Hepatocyte (in vitro differentiated cells): ENCODE measurements around the gene SNAI3. TPM values are rescaled to one million over a fixed set of nuclear protein-coding genes. Genes with fewer than 3 reads are reported as not detected.

ENCODE experiments used
- DNase-seq: peaks from one replicate; pipeline ENCODE4 v3.0.0-alpha.2; 2016; ENCODE audit warnings: low spot score
- H2AFZ ChIP-seq: fragments of 200-600 bp; sonication (generic); 2 replicates; pipeline ENCODE4 v1.6.0; 2016; ENCODE audit warnings: antibody characterized with exemption, mild to moderate bottlenecking
- H3K27ac ChIP-seq: fragments of 200-600 bp; sonication (generic); 2 replicates; pipeline ENCODE4 v1.5.1; 2016; ENCODE audit warnings: mild to moderate bottlenecking
- H3K27me3 ChIP-seq: fragments of 200-600 bp; sonication (generic); 2 replicates; pipeline ENCODE4 v1.6.1; 2016
- H3K36me3 ChIP-seq: fragments of 200-600 bp; sonication (generic); replicated peaks from 2 replicates; pipeline ENCODE4 v1.5.1; 2016; ENCODE audit warnings: low read depth; ENCODE audit not compliant: insufficient read depth
- H3K4me1 ChIP-seq: fragments of 200-600 bp; sonication (generic); 2 replicates; pipeline ENCODE4 v1.5.1; 2016; ENCODE audit warnings: mild to moderate bottlenecking, moderate library complexity; ENCODE audit not compliant: insufficient read depth
- H3K4me2 ChIP-seq: fragments of 200-600 bp; sonication (generic); 2 replicates; pipeline ENCODE4 v1.6.0; 2016
- H3K4me3 ChIP-seq: fragments of 200-600 bp; sonication (generic); 2 replicates; pipeline ENCODE4 v1.5.1; 2016; ENCODE audit warnings: mild to moderate bottlenecking
- H3K79me2 ChIP-seq: fragments of 200-600 bp; sonication (generic); 2 replicates; pipeline ENCODE4 v1.6.0; 2017; ENCODE audit warnings: mild to moderate bottlenecking
- H3K9me2 ChIP-seq: fragments of 200-600 bp; sonication (generic); replicated peaks from 2 replicates; pipeline ENCODE4 v1.6.0; 2017; ENCODE audit warnings: mild to moderate bottlenecking; ENCODE audit not compliant: insufficient read depth
- H3K9me3 ChIP-seq: fragments of 200-600 bp; sonication (generic); 2 replicates; pipeline ENCODE4 v1.5.1; 2016; ENCODE audit warnings: low read depth, mild to moderate bottlenecking
- H4K20me1 ChIP-seq: fragments of 200-600 bp; sonication (generic); 2 replicates; pipeline ENCODE4 v1.6.0; 2016; ENCODE audit warnings: mild to moderate bottlenecking; ENCODE audit not compliant: insufficient read depth, poor library complexity, severe bottlenecking
- CTCF ChIP-seq: fragments of 200-600 bp; sonication (generic); IDR thresholded peaks from 2 replicates; pipeline ENCODE4 v1.5.1; 2016; ENCODE audit warnings: antibody characterized with exemption, mild to moderate bottlenecking; ENCODE audit not compliant: poor library complexity
- EZH2 ChIP-seq: fragments of 200-600 bp; sonication (generic); IDR thresholded peaks from 2 replicates; pipeline ENCODE4 v1.6.1; 2016; ENCODE audit warnings: antibody characterized with exemption, mild to moderate bottlenecking, borderline replicate concordance
- EZH2phosphoT487 ChIP-seq: fragments of 200-600 bp; sonication (generic); IDR thresholded peaks from one replicate; pipeline ENCODE4 v1.6.1; 2018; ENCODE audit warnings: antibody characterized with exemption, mild to moderate bottlenecking, low read depth, moderate library complexity; ENCODE audit not compliant: unreplicated experiment, severe bottlenecking
- WGBS: methylation state at CpG from one replicate; pipeline ENCODE4 v1.1.6; 2016; ENCODE audit warnings: low lambda C conversion rate; ENCODE audit errors: missing lambda C conversion rate; 5-methylcytosine and 5-hydroxymethylcytosine counted together
- polyA plus RNA-seq: library from polyadenylated mRNA; unstranded; fragments of >200 nt; fragmentation: Nextera tagmentation; extraction: Ambion mirVana; gene quantifications from 2 replicates; pipeline ENCODE4 v1.2.1, GENCODE V29; 2016
- total RNA-seq: library from RNA; depleted of rRNA; stranded (reverse); fragments of >200 nt; gene quantifications from 2 replicates; pipeline ENCODE4 v1.2.3, GENCODE V29; 2014

Gene SNAI3
- total and polyA plus RNA-seq, 2 experiments from 2014 or later: 1.7 to 5.0 TPM

GRCh38 chr16:88695753-88696152, 9.4 kb upstream of the SNAI3 start:
- Histone ChIP-seq H3K9me3 (no peaks in the 10 kb centered on the region), H3K4me1 (no peaks in the 10 kb centered on the region), H3K4me2 (no peak overlapping the region), H3K79me2 (no peaks in the 10 kb centered on the region), H3K36me3 (no peaks in the 10 kb centered on the region), H3K27ac (no peak overlapping the region), H3K27me3 (no peaks in the 10 kb centered on the region), H4K20me1 (no peaks in the 10 kb centered on the region), H2AFZ (no peak overlapping the region), H3K4me3 (no peak overlapping the region), H3K9me2 (no peaks in the 10 kb centered on the region)
- no peak for DNase-seq
- 95% methylated on average over 6 of the region's 7 CpGs for WGBS
- TF ChIP-seq CTCF: no peak
- no peak for TF ChIP-seq EZH2phosphoT487
- TF ChIP-seq EZH2: no peak

- no peak overlapping the region for H3K4me3 ChIP-seq
- TF ChIP-seq EZH2: no peak
- TF ChIP-seq CTCF: no peak
- no peak for TF ChIP-seq EZH2phosphoT487
- 90% methylated on average over 15 of the region's 15 CpGs for WGBS
- H3K27ac ChIP-seq: no peak overlapping the region
- no peaks in the 10 kb centered on the region for H3K9me3 ChIP-seq
- H3K9me2 ChIP-seq: no peaks in the 10 kb centered on the region
- H4K20me1 ChIP-seq: no peaks in the 10 kb centered on the region
- no peak overlapping the region for H2AFZ ChIP-seq
- no peaks in the 10 kb centered on the region for H3K27me3 ChIP-seq
- no peak overlapping the region for H3K4me2 ChIP-seq
- H3K36me3 ChIP-seq: no peaks in the 10 kb centered on the region
- no peaks in the 10 kb centered on the region for H3K79me2 ChIP-seq
- H3K4me1 ChIP-seq: no peaks in the 10 kb centered on the region
- no peak for DNase-seq
Observed at GRCh38 chr16:88695218-88695617, 8.9 kb upstream of the SNAI3 start.

GRCh38 chr16:88694221-88695087, 8.1 kb upstream of the SNAI3 start:
- no peak for TF ChIP-seq EZH2phosphoT487
- TF ChIP-seq CTCF: no peak
- no peak for TF ChIP-seq EZH2
- no peaks in the 10 kb centered on the region for H3K79me2 ChIP-seq
- no peaks in the 10 kb centered on the region for H3K36me3 ChIP-seq
- H3K4me3 ChIP-seq: no peak overlapping the region
- H4K20me1 ChIP-seq: no peaks in the 10 kb centered on the region
- DNase-seq: no peak
- no peak overlapping the region for H2AFZ ChIP-seq
- no peaks in the 10 kb centered on the region for H3K27me3 ChIP-seq
- 90% methylated on average over 31 of the region's 37 CpGs for WGBS
- no peak overlapping the region for H3K4me2 ChIP-seq
- no peak overlapping the region for H3K27ac ChIP-seq
- no peaks in the 10 kb centered on the region for H3K9me2 ChIP-seq
- no peaks in the 10 kb centered on the region for H3K9me3 ChIP-seq
- no peaks in the 10 kb centered on the region for H3K4me1 ChIP-seq
